ENCODE measurements around the gene KCNIP1.

Gene KCNIP1

DNA sequence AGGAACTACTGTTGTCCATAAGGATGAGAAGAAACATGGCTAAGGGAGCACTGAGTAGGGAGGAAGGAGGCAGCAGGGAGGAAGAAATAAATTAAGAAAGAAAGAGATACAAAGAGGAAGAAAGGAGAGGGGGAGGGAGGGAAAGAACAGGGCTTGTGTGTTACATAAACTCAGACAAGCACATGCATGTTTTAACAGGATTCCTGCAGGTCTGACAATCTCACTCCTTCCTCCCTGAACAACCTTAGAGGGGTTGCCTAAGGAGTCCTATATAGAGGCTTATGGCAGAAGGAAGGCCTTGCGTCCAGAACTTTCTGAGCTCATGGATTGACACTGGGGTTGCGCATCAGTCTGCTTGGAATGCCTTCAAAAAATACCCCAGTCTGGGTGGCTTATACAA lies 4.2 kb upstream of the KCNIP1 start:
- intact Hi-C loops (cut with DNase I): no loop called here
- no peak for DNase-seq

DNA sequence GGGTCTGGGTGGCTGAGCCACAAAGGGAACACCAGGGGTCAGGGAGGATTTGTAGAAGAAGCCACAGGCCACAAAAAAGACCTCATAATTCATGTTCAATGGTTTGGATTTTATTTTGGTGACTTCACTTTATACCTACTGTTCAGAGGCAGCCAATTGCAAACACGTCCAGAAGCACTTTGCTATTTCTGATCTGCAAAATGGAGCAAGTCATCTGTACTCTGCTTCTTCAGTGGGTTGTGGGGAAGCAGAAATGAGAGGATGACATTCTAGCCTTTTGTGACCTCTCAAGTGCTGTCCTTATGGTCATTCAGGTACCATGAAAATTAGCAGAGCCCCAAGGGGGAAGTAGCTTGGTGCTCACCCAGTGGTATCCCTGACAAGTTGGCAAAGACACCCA lies 2.5 kb upstream of the KCNIP1 start:
- no peak for DNase-seq
- intact Hi-C loops (cut with DNase I): no loop called here

DNA sequence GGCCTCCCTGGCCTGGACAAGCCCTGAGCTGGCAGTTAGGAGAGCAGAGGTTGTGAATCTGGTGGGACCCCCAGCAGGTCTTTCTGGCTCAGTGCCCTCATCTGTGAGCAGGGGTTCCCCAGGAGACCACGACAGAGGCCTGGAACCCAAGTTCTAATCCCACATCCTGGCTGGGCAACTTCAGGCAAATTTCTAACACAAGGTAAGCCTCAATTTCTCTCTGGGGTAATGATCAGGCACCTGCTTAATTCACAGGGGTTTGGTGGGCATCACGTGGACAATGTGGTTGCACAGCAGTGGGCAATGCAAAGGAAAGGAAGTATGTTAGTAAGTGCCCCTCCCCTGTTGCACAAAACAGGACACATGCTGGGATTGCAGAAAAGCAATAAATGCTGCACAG lies 1.9 kb upstream of the KCNIP1 start:
- no peak for DNase-seq
- intact Hi-C loops (cut with DNase I): no loop called here

DNA sequence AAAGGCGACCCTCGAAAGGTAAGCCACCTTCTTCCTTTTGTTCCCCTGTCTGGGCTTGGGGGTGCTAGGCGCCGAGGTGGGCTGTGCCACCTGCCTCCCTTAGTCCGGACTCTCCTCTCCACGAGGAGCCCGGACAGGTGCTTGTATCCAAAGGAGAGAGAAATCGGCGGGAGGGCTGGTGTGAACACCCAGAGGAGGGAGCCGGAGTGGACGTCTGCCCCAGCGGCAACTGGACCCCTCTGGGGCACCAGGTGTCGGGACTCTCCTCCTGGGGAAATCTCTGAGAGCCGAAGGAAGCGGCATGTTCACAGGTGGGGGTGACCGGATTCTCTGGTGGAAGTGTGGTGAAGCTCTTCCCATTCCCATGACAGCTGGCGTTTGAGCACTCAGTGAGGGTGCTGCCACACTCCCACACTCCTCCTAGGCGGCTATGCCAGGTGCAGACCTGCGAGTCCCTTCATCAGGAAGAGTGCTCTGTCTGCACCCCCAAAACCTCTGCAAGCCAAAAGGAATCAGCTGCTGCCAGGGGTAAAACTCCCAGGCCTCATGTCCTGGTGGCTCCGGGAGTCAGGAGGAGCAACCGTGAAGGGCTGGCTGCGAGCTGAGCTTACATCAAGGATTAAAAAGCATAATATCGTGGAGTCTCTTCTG lies 921 bp downstream of the KCNIP1 start:
- intact Hi-C loops (cut with DNase I): no loop called here
- peak in 14 of 42 donors; percentile 12 to 50 (median 30) for DNase-seq

DNA sequence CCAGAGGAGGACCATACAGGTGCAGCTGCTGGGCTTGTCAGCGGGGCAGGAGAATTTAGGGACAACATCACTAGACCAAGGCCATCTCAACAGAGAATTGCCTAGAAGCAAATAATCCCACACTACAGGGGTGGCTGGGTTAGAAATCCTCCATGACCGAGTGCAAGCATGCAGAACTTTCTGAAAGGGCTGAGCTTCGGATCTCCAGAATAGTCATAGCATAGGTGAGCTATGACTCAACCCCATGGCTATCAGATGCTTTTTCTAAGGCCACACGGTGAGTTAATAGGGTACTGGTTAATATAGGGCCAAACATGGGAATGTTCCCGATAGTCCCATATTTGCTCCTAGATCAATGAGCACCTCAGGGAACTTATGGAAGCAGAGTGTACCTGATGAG lies 4.2 kb downstream of the KCNIP1 start:
- intact Hi-C loops (cut with DNase I): no loop called here
- no peak for DNase-seq

DNA sequence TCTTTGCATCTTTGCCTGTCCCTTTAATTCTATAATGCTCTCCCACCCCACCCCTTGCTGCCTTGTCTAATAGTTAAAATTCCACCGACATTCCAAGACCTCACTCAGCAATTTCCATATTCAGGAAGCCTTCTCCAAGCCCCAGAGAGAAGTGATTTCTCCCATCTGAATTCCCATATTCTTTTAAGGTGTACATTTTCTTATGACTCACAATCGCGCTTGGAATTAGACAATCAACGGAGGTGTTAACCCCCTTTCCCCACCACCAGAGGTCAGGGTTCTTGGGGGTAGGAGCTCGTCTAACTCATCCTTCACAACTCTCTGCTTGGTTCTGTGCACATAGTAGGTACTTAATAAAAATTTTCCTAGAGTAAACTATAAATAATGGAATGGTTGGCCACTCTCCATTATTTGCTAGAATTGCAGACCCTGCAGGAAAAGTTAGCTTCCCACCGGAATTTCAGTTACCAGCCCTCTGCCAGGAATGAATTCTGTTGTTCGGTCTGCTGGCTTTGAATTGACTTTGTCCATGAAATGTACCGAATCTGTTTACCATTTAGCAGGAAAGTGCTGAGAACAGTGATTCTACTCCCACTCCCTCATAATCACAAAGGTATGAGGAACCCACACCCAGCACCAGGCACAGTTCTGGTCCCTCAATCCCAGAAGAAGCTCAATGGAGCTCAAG lies 5.0 kb downstream of the KCNIP1 start:
- DNase-seq: no peak
- intact Hi-C loops (cut with DNase I): no loop called here

DNA sequence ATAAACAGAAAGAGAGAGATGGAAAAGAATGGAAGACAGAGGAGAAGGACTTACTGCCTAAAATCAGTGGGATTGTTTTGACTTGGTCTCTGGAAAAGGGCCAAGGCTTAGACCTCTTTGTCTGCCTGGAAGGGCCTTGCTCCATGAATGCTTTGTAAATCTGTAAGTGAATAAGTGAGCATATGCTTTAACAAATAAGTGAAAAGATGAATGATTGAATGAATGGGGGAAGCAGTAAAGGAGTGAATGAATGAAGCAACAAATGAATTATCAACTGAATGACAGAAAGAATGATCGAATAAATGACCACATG lies 5.5 kb downstream of the KCNIP1 start:
- DNase-seq: no peak
- intact Hi-C loops (cut with DNase I): no loop called here

DNA sequence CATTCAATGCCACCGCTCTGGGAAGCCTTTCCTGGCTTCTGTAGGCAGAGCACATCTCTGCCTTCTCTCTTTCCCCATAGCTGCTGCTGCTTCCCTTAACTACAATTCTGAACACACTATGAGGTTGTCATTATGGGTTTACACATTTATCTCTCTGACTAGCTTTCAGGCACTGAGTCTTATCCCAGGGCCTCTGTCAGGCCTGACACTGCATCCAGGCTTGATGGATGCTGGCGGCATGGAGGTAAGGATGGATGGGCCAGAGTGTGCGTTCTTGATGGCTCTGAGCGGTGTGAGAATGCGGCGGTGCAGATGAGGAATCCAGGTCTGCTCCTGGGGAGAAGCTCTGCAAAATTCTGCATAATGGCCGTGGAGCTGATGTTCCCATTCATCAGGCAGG lies 6.3 kb downstream of the KCNIP1 start:
- intact Hi-C loops (cut with DNase I): no loop called here
- no peak for DNase-seq

DNA sequence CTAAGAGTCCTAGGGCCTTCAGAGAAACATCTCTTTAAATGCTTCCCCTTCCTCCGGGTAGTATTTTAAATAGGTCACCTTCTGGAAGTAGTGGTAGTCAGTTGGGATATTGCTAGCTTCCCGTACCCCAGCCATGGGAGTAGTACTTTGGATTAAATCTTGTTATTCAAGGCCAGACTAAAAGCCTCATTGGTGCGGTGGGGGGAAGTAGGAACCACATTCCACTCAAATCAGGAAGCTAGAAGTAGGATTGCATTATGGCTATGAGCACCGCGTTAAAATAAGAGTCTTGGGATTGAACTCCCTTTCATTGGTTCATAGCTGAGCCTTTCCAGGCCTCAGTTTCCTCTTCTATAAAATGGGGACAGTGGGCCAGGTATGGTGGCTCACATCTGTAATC lies 6.7 kb downstream of the KCNIP1 start:
- intact Hi-C loops (cut with DNase I): no loop called here
- DNase-seq: no peak

DNA sequence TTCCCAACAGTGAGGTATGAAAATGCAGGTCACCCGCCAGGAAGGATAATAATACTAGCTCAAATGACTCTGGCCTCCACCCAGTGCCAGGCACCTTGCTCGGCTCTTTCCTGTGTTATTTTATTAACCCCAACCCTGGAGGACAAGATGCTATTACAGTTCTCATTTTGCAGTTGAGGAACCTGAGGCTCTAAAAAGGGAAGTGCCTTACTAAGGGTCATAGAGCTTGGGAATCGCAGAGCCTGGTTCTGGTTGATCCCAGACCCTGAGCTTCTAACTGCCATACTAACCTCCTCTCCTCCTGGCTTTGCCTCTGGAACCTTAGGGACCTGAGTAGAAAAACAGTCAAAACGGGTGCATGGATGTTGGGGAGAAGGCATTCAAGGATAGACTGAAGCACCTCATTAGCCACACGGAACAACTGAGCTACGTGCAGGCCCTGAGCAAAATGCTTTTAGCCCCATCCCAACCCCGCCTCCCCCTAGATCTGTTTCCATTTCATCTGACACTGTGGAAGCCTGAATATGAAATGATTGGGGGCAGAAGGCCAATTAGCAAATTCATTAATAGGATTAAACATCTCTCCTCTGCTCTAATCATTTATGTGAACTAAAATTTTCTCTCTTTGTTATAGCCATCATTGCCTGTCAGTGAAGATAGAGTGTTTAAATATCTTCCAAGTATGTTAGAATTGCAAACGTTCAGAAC lies 7.9 kb downstream of the KCNIP1 start:
- no peak for DNase-seq

DNA sequence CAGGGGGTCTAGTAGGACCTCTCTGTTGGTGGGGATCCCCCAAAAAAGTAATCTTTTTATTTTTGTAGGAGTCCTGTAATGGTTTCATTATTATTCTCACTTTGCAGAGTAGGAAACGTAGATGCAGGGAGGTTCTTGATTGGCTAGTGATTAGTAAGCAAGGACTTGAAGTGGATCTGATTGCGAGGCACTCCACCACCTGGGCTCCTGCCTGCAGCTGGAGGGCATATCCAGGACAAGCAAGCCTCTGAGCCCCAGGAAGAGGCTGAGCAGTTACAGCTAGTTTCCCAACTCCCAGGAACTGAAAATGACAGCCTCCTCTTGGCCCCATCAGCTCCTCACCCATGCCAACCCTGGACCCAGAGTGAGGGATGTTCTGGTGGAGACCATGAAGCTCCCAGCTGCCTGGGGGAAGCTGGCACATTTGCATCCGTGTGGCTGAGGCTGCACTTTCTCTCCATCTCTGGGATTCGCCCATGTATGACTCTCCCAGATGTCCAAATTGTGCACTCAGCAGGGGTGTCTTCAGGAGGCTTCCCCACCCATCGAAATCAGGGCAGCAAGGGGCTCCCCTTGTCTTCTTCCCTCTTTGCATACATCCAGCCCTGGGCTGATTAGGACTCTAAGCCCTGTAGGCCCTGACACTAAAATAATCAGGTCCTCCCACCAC lies 10.2 kb downstream of the KCNIP1 start:
- no peak for DNase-seq
- intact Hi-C loops (cut with DNase I): no loop called here

More for the DNA sequence above, 7.9 kb downstream of the KCNIP1 start:
- intact Hi-C loops (cut with DNase I): no loop called here

DNA sequence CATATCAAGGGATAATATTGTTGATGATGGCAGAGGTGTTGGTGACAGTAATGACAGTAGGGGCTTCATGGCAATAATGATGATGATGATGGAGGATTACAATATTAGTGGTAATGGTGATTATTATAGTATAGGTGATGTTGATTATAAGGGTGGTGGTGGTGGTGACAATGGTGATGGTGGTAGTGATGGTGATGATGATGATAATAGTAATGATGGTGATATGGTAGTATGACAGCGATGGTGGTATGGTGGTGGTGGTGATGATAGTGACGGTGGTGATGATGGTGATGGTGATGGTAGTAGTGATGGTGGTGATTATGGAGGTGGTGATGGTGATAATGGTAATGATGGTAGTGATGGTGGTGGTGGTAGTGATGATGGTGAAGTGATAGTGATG lies 13.6 kb downstream of the KCNIP1 start:
- DNase-seq: no peak
- intact Hi-C loops (cut with DNase I): no loop called here

DNA sequence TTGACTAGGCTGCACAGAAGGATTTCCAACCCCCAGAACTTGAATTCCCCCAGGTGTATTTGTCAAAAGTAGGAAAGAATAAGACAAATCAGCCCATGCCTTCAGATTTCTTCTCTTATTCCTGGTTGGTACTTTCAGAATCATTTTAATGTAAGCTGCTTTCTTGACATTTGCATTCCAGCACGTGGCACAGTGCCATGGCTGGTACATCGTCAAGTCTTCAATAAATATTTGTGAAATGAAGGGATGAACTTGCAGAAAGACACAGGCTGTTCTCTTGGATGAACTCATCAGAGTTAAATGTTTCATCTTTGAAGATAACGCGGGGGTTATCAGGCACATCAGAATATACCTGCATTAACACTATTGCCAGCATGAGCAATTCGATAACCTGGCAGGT lies 14.5 kb downstream of the KCNIP1 start:
- peak in 2 of 42 donors; percentile 34 to 50 for DNase-seq

DNA sequence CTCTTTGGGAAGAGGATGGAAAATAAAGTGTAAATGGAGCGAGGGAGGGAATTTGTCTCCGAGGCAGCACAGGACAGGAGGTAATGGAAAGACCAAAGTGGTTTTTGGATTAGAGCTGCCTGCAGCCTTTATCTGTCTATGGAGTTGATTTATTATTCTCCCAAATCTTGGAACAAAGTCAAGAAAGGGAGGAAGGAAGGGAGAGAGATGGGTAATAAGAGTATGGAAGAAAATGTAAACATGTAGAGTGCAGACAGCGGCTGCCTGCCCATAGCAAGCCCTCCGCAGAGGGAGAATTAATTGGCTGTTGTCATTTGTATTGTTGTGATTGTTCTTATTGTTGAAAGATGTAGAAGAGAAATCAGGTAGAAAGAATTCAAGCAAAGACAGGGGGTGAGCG lies 15.7 kb downstream of the KCNIP1 start:
- no peak for DNase-seq
- intact Hi-C loops (cut with DNase I): no loop called here

More for the DNA sequence above, 14.5 kb downstream of the KCNIP1 start:
- intact Hi-C loops (cut with DNase I): no loop called here

DNA sequence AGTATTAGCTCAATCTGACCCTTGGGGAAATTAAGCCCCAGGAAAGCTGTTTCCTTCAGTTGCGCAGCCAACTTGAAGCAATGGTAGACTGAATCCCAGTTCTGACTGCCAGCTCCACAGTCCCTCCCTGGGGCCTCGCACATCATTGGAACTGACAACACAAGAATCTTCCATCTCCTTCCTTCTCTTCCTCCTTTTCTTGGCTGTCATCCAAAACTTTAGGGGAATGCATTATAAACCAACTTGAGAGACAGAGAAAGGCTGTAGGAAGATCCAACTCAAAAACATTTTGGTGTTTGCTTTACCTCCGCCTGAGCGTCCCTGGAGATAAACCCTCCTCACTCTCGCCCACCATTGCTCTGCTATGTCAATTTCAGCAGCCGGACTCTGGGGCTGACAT lies 16.6 kb downstream of the KCNIP1 start:
- DNase-seq: no peak
- intact Hi-C loops (cut with DNase I): no loop called here

DNA sequence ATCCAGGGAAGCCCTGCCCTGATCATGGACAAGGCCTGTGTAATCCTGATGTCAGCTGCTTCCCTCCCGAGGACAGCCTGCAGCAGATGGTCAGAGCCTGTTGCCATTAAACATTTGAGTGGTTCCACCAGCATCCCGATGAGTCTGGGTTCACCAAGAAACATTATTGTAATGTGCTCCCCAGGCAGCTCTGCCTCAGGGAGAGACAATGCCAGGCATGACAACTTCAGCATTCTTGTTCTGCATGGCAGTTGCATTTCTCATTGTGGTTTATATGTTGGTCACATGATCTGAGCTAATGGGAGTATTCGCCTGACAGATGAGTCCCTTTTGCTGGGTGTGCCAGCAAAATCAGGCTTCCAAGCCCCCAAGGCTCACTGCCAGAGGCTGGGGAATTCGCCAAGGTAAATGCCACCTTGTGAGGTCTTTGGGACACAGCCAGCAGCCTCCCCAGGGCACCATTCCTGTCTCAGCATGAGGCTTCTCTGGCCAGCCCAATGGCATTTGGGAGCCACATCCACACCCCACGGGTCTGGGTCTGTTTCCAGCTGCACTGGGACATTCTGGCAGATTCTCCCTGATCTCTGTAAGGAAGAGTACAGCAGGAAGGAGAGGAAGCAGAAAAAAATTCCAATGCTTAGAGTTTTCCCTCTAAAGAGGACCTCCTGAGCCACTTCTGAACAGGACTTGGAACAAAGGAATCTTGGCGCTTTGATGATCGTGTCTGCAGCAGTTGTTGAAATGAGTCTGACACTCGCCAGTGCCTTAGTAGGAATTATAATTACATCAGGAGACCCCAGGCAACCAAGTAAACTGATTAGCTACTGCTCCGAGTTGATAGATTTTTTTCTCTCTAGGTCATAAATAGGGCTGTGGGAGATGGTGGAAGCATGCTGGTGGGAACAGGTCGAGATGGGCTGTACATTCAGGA lies 18.7 kb downstream of the KCNIP1 start:
- intact Hi-C loops (cut with DNase I): no loop called here
- no peak for DNase-seq

DNA sequence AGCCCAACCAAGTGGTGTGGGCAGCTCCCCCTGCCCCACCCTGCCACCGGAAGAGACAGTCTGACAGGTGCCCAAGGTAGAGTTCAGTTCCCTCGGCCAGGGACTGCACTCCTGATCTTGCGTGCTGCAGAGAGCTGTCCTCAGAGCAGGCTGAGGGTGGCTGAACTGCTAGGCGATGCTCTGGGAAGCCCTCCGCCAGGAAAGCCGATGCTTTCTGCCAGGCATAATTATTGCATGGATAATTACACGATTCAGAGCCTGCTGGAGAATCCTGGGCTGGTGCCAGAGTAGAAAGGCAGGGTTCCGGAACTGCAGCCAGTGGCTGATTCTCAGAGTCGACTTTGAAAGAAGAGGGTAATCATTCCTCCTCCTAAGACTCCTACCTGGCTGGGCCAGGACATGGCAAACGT lies 19.3 kb downstream of the KCNIP1 start:
- intact Hi-C loops (cut with DNase I): no loop called here
- peak in 39 of 42 donors; percentile 15 to 84 (median 60) for DNase-seq

DNA sequence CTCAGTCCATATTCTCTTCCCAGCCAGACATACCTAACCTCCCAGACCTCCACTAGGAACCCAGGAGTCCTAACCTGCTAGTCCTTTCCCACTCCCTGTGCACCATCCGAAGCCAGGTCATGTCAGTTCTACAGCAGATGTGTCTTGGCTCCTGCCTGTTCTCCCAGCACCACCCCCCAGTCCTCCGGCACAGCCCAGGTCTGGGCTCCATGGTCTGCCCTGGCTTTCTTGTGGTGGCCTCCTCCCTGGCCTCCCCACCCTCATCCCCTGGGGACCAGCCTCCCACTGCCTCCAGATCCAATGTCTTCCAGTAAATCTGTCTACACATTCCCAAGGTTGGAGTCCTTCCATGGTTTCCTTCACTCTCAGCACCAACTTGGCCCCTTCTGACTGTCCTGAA lies 20.0 kb downstream of the KCNIP1 start:
- no peak for DNase-seq
- intact Hi-C loops (cut with DNase I): no loop called here

DNA sequence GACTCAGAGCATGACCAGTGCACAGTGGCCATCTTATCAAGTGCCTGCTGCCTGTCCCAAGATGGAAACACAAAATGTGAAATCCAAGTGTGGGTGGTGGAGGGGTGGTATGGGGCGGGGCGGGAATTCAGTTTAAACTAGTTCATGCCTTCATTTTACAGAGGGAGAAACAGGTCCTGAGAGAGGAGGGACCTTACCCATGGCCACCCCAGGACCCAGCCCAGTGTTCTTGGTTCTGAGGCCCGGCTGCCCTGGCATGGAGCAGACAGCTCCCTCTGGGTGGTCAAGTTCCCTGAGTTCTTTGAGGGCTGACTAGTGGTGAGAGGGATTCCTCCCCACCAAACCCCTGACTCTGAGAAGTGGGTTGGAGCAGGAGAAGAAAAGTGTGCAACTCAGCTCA lies 20.8 kb downstream of the KCNIP1 start:
- intact Hi-C loops (cut with DNase I): no loop called here
- DNase-seq: peak in 2 of 42 donors; percentile 4 to 5

Data from head of caudate nucleus (tissue), 42 donors.